ENCODE results near the gene SULT2A1. TPM values are rescaled to one million over a fixed set of nuclear protein-coding genes. Genes with fewer than 3 reads are reported as not detected.
A peak's percentile ranks its signal among the peaks of the same experiment; 100 is the strongest.
"Not testable (repeated sequence)": the region's sequence is repeated elsewhere in the genome, so short reads cannot be mapped to it uniquely, and the experiment has no call there.

SULT2A1 gene
- total and polyA plus RNA-seq, 2 donors (not counting 1 experiment from before 2014, with no cell fraction given) = not detected

GRCh38 chr19:47861630-47862029, 24.5 kb downstream of the SULT2A1 start:
- Histone ChIP-seq H3K9me3 (ENCODE audit: control insufficient read depth, insufficient read depth, low read depth, low read length) (no peaks in the 10 kb centered on the region), H3K79me2 (ENCODE audit: control insufficient read depth, insufficient read depth, low read length) (no peaks in the 10 kb centered on the region), H4K20me1 (ENCODE audit: control insufficient read depth, extremely low read depth, insufficient read depth, low read length) (no peaks in the 10 kb centered on the region), H3K4me1 (ENCODE audit: control insufficient read depth, extremely low read depth, insufficient read depth, low read length) (no peaks in the 10 kb centered on the region), H3K4me3 (replicated peaks in 1 of 4; ENCODE audit: control extremely low read depth in 1 of 4, insufficient read depth in 1 of 4, low read depth in 3 of 4, low read length in 4 of 4) (no peak overlapping the region), H3K27ac (ENCODE audit: insufficient read depth, low read length) (no peak overlapping the region), H3K27me3 (ENCODE audit: control insufficient read depth, insufficient read depth, low read length) (no peaks in the 10 kb centered on the region), H2AFZ (ENCODE audit: low read length) (no peak overlapping the region), H3K9ac (ENCODE audit: insufficient read depth, low read length) (no peak overlapping the region), H3K36me3 (ENCODE audit: control insufficient read depth, insufficient read depth, low read length) (no peaks in the 10 kb centered on the region), H3K4me2 (ENCODE audit: extremely low read depth, insufficient read depth, low read length) (no peak overlapping the region)
- no peak for DNase-seq (ENCODE audit: low read depth in 2 of 2)
- no peak for TF ChIP-seq CTCF (conservative IDR thresholded peaks at IDR 0.05 in 1 of 2, IDR thresholded peaks at IDR 0.05 in 1 of 2; ENCODE audit: low read depth in 1 of 2, low read length in 2 of 2)
- no peak for TF ChIP-seq EZH2 (IDR thresholded peaks at IDR 0.05; ENCODE audit: low read length, missing control alignments)

DNA sequence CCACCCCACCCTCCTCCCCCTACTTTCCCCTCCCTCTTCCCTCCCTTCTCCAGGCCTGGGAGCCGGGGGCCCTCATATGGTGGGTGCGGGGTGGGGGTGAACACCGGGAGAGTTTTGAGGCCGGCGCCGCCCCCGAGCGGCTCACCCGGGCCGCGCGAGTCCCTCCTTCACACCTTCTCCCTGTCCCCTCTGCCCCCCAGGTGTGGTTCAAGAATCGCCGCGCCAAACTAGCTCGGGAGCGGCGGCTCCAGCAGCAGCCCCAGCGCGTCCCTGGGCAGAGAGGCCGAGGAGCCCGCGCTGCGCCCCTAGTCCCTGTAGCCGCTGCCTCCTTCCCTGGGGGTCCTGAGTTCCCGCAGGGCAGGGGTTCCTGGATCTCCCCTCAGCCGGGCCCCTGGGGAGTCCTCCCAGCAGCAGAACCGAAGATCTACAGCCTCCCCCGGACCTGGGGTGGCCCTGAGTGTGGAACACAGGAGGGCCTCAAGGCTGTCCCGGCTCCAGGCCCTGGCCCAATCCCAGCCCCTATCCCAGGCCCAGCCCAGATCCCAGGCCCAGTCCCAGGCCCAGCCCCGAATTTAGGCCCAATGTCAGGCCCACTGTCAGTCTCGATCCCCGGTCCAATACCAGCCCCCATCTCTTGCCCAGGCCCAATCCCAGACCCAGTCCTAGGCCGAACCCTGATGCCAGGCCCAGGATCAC, 25.4 kb downstream of the SULT2A1 start:
- Histone ChIP-seq H3K79me2 (ENCODE audit: control insufficient read depth, insufficient read depth, low read length) (no peaks in the 10 kb centered on the region), H3K27ac (ENCODE audit: insufficient read depth, low read length) (no peak overlapping the region), H4K20me1 (ENCODE audit: control insufficient read depth, extremely low read depth, insufficient read depth, low read length) (no peaks in the 10 kb centered on the region), H3K36me3 (ENCODE audit: control insufficient read depth, insufficient read depth, low read length) (no peaks in the 10 kb centered on the region), H2AFZ (ENCODE audit: low read length) (no peak overlapping the region), H3K9ac (ENCODE audit: insufficient read depth, low read length) (no peak overlapping the region), H3K4me1 (ENCODE audit: control insufficient read depth, extremely low read depth, insufficient read depth, low read length) (no peaks in the 10 kb centered on the region), H3K4me2 (ENCODE audit: extremely low read depth, insufficient read depth, low read length) (no peak overlapping the region), H3K4me3 (replicated peaks in 1 of 4; ENCODE audit: control extremely low read depth in 1 of 4, insufficient read depth in 1 of 4, low read depth in 3 of 4, low read length in 4 of 4) (no peak overlapping the region), H3K9me3 (ENCODE audit: control insufficient read depth, insufficient read depth, low read depth, low read length) (no peaks in the 10 kb centered on the region), H3K27me3 (ENCODE audit: control insufficient read depth, insufficient read depth, low read length) (no peaks in the 10 kb centered on the region)
- DNase-seq (ENCODE audit: low read depth in 2 of 2) = no peak
- TF ChIP-seq EZH2 (IDR thresholded peaks at IDR 0.05; ENCODE audit: low read length, missing control alignments) = no peak
- no peak for TF ChIP-seq CTCF (conservative IDR thresholded peaks at IDR 0.05 in 1 of 2, IDR thresholded peaks at IDR 0.05 in 1 of 2; ENCODE audit: low read depth in 1 of 2, low read length in 2 of 2)

DNA sequence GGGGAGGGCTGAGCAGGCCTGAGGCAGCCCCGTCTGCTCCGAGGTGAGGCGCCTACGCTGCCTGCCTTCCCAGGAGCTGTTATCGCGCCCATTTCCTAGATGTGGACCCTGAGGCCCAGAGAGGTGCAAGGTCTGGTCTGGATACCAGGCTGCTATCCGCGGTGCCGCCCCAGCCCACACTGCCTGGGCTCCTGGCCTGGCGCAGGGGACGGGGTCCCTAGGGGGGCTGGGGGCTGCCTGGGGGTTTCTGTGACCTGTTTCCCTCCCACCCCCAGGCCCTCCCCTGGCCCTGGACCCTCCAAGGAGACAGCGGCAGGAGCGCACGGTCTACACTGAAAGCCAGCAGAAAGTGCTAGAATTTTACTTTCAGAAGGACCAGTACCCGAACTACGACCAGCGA, 26.3 kb downstream of the SULT2A1 start:
- H3K27me3 ChIP-seq (ENCODE audit: control insufficient read depth, insufficient read depth, low read length); H4K20me1 ChIP-seq (ENCODE audit: control insufficient read depth, extremely low read depth, insufficient read depth, low read length); DNase-seq (ENCODE audit: low read depth in 2 of 2); H2AFZ ChIP-seq (ENCODE audit: low read length); H3K27ac ChIP-seq (ENCODE audit: insufficient read depth, low read length); H3K4me2 ChIP-seq (ENCODE audit: extremely low read depth, insufficient read depth, low read length); H3K9me3 ChIP-seq (ENCODE audit: control insufficient read depth, insufficient read depth, low read depth, low read length); H3K36me3 ChIP-seq (ENCODE audit: control insufficient read depth, insufficient read depth, low read length); H3K4me3 ChIP-seq (replicated peaks in 1 of 4; ENCODE audit: control extremely low read depth in 1 of 4, insufficient read depth in 1 of 4, low read depth in 3 of 4, low read length in 4 of 4); H3K79me2 ChIP-seq (ENCODE audit: control insufficient read depth, insufficient read depth, low read length); H3K9ac ChIP-seq (ENCODE audit: insufficient read depth, low read length); H3K4me1 ChIP-seq (ENCODE audit: control insufficient read depth, extremely low read depth, insufficient read depth, low read length): not testable (repeated sequence)

DNA sequence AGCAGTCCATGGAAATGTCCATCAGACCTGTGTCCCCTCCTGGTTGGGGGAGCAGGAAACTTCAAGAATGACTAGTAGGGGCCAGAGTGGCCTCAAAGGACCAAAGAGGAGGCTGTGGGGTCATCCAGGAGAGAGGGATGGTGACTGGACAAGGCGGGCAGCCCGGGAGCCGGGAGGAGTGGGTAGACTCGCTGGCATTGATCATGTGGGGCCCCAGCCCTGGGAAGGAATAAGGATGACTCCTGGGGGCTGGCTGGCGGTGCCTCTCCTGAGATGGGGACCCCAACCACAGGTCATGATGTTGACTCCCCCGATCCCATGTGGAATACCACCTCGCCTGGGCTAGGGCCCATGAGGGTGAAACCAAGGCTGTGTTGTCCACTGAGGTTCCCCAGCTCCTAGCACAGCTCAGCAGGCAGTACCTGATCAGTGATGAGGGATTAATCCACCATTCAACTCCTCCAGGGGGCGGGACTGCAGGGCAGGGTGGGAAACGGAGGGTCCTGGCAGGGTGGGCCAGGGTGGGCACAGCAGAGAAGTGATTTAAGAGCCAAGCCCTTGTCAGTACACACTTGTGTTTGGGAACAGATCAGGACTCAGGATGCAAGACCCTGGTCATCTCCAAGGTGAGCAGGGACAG, 27.3 kb downstream of the SULT2A1 start, which contains the start of gene TPRX2:
TPRX2 (plus strand) TSS at position 590 of the 640 bp plus-strand sequence; CDS start at position 602, 12 bp downstream.
- not testable (repeated sequence) for H2AFZ ChIP-seq (ENCODE audit: low read length); H3K4me2 ChIP-seq (ENCODE audit: extremely low read depth, insufficient read depth, low read length); H3K36me3 ChIP-seq (ENCODE audit: control insufficient read depth, insufficient read depth, low read length); H3K27me3 ChIP-seq (ENCODE audit: control insufficient read depth, insufficient read depth, low read length); H3K9me3 ChIP-seq (ENCODE audit: control insufficient read depth, insufficient read depth, low read depth, low read length); H3K79me2 ChIP-seq (ENCODE audit: control insufficient read depth, insufficient read depth, low read length); H3K27ac ChIP-seq (ENCODE audit: insufficient read depth, low read length); H3K4me3 ChIP-seq (replicated peaks in 1 of 4; ENCODE audit: control extremely low read depth in 1 of 4, insufficient read depth in 1 of 4, low read depth in 3 of 4, low read length in 4 of 4); DNase-seq (ENCODE audit: low read depth in 2 of 2); H4K20me1 ChIP-seq (ENCODE audit: control insufficient read depth, extremely low read depth, insufficient read depth, low read length); H3K4me1 ChIP-seq (ENCODE audit: control insufficient read depth, extremely low read depth, insufficient read depth, low read length); H3K9ac ChIP-seq (ENCODE audit: insufficient read depth, low read length)

DNA sequence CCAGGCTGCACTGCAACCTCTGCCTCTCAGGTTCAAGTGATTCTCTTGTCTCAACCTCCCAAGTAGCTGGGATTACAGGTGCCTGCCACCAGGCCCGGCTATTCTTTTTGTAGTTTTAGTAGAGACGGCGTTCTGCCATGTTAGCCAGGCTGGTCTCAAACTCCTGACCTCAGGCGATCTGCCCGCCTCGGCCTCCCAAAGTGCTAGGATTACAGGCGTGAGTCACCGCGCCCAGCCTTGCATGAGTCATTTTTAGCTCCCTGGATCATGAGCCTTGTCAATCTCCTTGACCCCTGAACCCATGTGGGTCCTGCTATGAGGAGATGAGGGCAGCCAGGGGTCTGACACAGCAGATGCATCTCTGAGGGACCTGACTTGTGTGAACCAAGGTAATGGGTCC, 27.9 kb downstream of the SULT2A1 start:
- peak; percentile 2 to 15 for DNase-seq (ENCODE audit: low read depth in 2 of 2)
- H3K4me3 ChIP-seq (replicated peaks in 1 of 4; ENCODE audit: control extremely low read depth in 1 of 4, insufficient read depth in 1 of 4, low read depth in 3 of 4, low read length in 4 of 4); H4K20me1 ChIP-seq (ENCODE audit: control insufficient read depth, extremely low read depth, insufficient read depth, low read length); H2AFZ ChIP-seq (ENCODE audit: low read length); H3K36me3 ChIP-seq (ENCODE audit: control insufficient read depth, insufficient read depth, low read length); H3K4me2 ChIP-seq (ENCODE audit: extremely low read depth, insufficient read depth, low read length); H3K79me2 ChIP-seq (ENCODE audit: control insufficient read depth, insufficient read depth, low read length); H3K9me3 ChIP-seq (ENCODE audit: control insufficient read depth, insufficient read depth, low read depth, low read length); H3K27me3 ChIP-seq (ENCODE audit: control insufficient read depth, insufficient read depth, low read length); H3K9ac ChIP-seq (ENCODE audit: insufficient read depth, low read length); H3K27ac ChIP-seq (ENCODE audit: insufficient read depth, low read length); H3K4me1 ChIP-seq (ENCODE audit: control insufficient read depth, extremely low read depth, insufficient read depth, low read length): not testable (repeated sequence)

Data from fibroblast of lung (primary cell).